KBM-7 (cell line): ENCODE results near the gene FOXN1.
"Not testable (repeated sequence)": the region's sequence is repeated elsewhere in the genome, so short reads cannot be mapped to it uniquely, and the experiment has no call there.

Source experiments
- DNase-seq: peaks from one replicate; pipeline ENCODE4 v3.0.0-alpha.2; 2015
- in situ Hi-C: fragments of 300-500 bp; cut with MboI; formaldehyde crosslinking; loops from 2 replicates; pipeline ENCODE4 v1.14.3; 2020; ENCODE audit warnings: low sequenced_read_pairs, low pct_unique_long_range_greater_than_20kb, mixed read lengths

Gene FOXN1

GRCh38 chr17:28518132-28518531 lies 12.0 kb downstream of the FOXN1 start:
- peak; percentile 33 for DNase-seq
- in situ Hi-C loops, result no loop called here

- DNase-seq, result no peak
- in situ Hi-C loops, result no loop called here
Observed at GRCh38 chr17:28518578-28518977, 12.4 kb downstream of the FOXN1 start.

DNA sequence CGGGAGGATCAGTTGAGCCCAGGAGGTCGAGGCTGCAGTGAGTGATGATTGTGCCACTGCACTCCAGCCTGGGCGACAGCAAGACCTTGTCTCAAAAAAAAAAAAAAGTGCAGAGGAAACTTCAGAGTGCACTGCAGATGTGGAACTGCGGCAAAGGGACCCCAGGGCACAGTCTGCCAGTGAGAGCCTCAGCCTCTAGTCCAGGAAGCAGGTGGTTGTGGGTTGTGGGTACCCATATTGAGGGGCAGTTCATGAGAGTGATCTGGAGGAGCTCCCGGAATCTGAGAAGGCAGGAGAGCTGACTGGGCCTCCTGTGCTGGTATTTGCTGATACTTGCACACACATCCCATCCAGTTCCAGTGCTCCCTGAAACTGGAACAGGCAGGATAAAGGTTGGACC lies 13.1 kb downstream of the FOXN1 start:
- DNase-seq, result peak; percentile 18
- in situ Hi-C loops, result no loop called here

DNA sequence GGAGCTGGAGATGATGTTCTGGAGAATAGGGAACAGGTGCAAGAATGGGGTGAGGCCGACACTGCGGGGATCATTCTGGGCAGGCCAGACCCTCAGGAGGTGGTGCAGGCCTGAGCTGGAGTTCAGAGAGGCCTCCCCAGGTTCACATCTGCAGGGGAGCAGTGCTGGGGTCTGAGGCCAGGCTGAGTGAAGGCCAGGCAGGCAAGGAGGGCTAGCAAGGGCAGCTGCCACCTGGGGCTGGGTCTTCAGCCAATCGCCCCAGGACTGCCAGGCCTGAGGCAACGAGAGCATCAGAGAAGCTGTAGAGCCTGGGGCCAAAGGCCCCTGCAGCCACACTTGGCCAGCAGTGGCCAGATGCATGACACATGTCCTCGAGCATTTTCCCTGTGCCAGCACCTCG lies 14.5 kb downstream of the FOXN1 start:
- in situ Hi-C loops, result no loop called here
- DNase-seq, result no peak

DNA sequence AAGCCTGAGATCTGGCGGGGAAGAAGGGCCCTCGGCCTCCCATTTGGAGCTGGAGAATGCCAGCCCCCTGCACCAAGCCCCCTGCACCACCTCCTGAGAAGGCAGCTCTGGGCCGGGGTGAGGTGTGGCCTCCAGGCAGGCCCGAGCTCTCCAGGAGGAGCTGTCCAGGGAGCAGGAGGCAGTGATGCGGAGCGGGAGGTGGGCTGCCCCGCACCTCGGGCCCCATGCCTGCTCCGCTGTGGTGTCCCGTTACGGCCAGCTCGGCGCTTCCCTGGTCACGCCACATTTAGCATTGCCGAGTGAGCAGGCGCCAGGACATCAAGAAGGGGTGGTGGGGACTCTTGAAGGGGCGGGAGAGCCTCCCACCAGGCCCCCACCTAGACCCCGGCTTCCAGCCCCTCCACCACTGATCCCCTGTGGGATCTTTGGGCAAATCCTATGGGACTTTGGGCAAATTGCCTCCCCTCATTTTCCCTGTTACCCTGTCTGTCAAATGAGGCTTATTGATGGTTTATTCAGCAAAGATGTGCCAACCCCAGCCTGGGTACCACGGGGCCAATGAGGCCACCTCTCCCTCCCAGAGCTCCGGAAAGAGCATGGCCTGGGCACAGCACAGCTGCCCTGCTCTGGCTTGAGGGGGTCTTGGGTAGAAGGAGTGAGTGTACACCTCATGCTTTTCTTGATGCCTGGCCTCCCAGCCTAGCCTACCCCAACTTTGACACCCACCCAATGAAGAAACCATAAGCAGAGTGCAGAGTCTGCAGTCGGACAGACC lies 15.3 kb downstream of the FOXN1 start:
- DNase-seq, result no peak
- in situ Hi-C loops, result no loop called here

- in situ Hi-C loops, DNase-seq: not testable (repeated sequence)
Observed at GRCh38 chr17:28522281-28522680, 16.1 kb downstream of the FOXN1 start.

GRCh38 chr17:28523186-28523585 lies 17.0 kb downstream of the FOXN1 start:
- DNase-seq, result no peak
- in situ Hi-C loops, result no loop called here

- DNase-seq, result no peak
- in situ Hi-C loops, result no loop called here
Observed at GRCh38 chr17:28523876-28524275, 17.7 kb downstream of the FOXN1 start.

DNA sequence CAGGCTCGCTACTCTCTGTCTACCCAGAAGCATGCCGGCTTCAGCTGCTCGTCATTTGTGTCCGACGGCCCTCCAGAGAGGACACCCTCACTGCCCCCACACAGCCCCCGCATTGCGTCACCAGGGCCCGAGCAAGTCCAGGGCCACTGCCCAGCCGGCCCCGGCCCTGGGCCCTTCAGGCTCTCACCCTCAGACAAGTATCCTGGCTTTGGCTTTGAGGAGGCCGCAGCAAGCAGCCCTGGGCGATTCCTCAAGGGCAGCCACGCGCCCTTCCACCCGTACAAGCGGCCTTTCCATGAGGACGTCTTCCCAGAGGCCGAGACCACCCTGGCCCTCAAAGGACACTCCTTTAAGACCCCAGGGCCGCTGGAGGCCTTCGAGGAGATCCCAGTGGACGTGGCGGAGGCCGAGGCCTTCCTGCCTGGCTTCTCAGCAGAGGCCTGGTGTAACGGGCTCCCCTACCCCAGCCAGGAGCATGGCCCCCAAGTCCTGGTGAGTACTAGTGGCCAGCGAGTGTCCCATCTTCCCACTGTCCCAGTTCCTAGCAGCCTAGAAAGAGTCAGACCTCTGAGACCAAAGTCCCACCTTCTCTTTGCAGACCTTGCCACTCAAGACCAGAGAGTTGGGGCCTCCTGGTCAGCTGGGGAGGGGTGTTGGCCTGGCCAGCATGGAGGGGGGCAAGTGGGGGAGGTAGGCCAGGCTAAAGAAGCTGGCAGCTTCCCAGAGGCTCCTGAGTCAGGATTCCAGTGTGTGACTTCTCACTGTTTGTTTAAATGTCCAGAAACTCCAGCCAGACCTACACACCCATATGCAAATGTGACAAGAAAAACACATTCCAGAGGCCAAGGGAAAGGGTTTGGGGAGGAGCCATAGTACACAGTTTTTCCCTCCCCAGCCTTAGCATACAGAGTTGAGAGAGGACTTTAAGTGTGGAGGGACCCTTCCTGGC lies 18.6 kb downstream of the FOXN1 start:
- no peak for DNase-seq
- in situ Hi-C loops, result no loop called here

DNA sequence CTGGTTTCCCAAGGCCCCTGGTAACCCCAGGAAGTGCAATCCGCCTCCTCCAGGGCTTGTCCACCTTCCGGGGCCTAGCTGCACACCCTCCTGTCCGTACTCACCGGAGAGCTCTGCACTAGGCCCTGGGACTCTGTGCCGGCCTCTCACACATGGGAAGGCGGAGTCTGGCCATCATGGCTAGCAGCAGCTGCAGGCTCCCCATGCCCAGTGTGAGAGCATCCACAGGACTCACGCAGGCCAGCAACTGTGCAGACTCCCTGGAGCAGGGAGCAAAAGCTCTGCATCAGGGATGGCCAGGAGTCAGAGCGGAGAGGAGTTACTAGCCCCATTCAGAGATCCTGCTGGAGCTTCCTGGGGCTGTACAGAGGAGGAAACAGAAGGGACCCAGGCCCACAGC lies 20.2 kb downstream of the FOXN1 start:
- no peak for DNase-seq
- in situ Hi-C loops, result no loop called here

- DNase-seq, result no peak
- in situ Hi-C loops, result no loop called here
Observed at GRCh38 chr17:28527181-28527681, 21.1 kb downstream of the FOXN1 start.

GRCh38 chr17:28527859-28528258 lies 21.7 kb downstream of the FOXN1 start:
- in situ Hi-C loops, result no loop called here
- DNase-seq, result no peak

- DNase-seq, result no peak
- in situ Hi-C loops, result no loop called here
Observed at GRCh38 chr17:28528327-28529012, 22.3 kb downstream of the FOXN1 start.

GRCh38 chr17:28529013-28529400 lies 22.9 kb downstream of the FOXN1 start:
- in situ Hi-C loops, result no loop called here
- no peak for DNase-seq

GRCh38 chr17:28530250-28530649 lies 24.1 kb downstream of the FOXN1 start:
- in situ Hi-C loops, result no loop called here

GRCh38 chr17:28530926-28531325 lies 24.8 kb downstream of the FOXN1 start:
- in situ Hi-C loops, result no loop called here
- no peak for DNase-seq

More at GRCh38 chr17:28530250-28530649, 24.1 kb downstream of the FOXN1 start:
- DNase-seq, result no peak

DNA sequence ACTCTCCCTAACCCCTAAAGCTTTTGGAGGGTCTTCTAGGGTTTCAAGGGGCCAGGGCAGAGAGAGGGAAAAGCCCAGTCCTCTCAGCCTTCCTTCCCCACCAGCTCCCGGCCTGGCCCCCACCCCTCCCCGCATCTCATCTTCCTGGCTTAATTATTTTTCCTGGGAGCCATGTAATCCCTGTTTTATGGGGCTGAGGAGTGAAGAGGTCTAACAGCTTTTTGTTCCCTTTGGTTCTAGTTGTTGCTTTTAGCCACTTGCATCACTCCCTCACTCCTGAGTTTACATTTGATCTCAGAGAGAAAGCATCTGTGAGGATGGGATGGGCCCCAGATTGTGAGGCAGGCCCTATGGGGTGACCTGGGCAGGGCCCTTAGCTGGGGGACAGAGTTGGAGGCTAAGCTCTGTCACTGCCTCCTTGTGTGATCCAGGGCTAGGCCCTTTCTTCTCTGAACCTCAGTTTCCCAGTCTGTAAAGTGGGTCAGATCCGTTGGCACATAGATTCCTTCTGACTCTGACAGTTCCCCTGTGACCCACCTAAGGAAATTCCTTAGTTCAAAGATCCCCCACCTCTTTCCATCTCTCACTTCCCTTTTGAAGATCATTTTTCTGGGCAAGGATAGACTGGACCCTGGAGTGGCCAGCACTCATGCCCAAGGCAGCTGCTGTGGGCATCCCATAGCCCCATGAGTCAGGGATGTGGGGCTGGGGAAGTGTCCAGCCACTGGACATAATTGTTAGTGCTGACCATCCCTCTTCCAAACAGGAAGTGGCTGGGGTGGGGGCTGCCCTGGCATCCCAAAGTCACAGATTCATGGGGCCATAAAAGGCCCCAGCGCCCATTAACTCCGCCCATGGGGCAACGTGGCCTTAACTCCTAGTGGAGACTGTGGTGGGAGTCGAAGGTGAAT lies 26.2 kb downstream of the FOXN1 start:
- no peak for DNase-seq
- in situ Hi-C loops, result no loop called here

- DNase-seq, result no peak
- in situ Hi-C loops, result no loop called here
Observed at GRCh38 chr17:28533091-28533807, 27.1 kb downstream of the FOXN1 start.
